ENCODE data around the gene FZD4. TPM values are rescaled to one million over a fixed set of nuclear protein-coding genes. Genes with fewer than 3 reads are reported as not detected.
"Not testable (repeated sequence)": the region's sequence is repeated elsewhere in the genome, so short reads cannot be mapped to it uniquely, and the experiment has no call there.

The FZD4 gene
- polyA plus RNA-seq, 1 donor: 7.2 TPM

- no peak overlapping the region for H3K27ac ChIP-seq (ENCODE audit: low read length)
- H3K4me1 ChIP-seq (ENCODE audit: control insufficient read depth, insufficient read depth, low read length): no peaks in the 10 kb centered on the region
- H3K27me3 ChIP-seq (ENCODE audit: control insufficient read depth, insufficient read depth, low read length): no peaks in the 10 kb centered on the region
- WGBS (ENCODE audit: insufficient coverage, low lambda C conversion rate): no CpG with 5 or more reads among the region's 6 CpGs
- H3K4me3 ChIP-seq (ENCODE audit: low read length): no peak overlapping the region
- peaks cover 10% of the 10 kb centered on the region for H3K9me3 ChIP-seq (ENCODE audit: control insufficient read depth, low read depth, low read length)
- no peak for DNase-seq
- no peaks in the 10 kb centered on the region for H3K36me3 ChIP-seq (ENCODE audit: control insufficient read depth, insufficient read depth, low read length)
Measured at GRCh38 chr11:86977441-86978050, 22.4 kb upstream of the FZD4 start.

GRCh38 chr11:86972734-86973133 is 17.5 kb upstream of the FZD4 start:
- H3K27me3 ChIP-seq (ENCODE audit: control insufficient read depth, insufficient read depth, low read length): no peaks in the 10 kb centered on the region
- peaks cover 17% of the 10 kb centered on the region for H3K9me3 ChIP-seq (ENCODE audit: control insufficient read depth, low read depth, low read length)
- WGBS (ENCODE audit: insufficient coverage, low lambda C conversion rate): 100% methylated on average over 1 of the region's 1 CpG
- H3K36me3 ChIP-seq (ENCODE audit: control insufficient read depth, insufficient read depth, low read length): no peaks in the 10 kb centered on the region
- no peak overlapping the region for H3K27ac ChIP-seq (ENCODE audit: low read length)
- no peak overlapping the region for H3K4me3 ChIP-seq (ENCODE audit: low read length)
- DNase-seq: no peak
- no peaks in the 10 kb centered on the region for H3K4me1 ChIP-seq (ENCODE audit: control insufficient read depth, insufficient read depth, low read length)

DNA sequence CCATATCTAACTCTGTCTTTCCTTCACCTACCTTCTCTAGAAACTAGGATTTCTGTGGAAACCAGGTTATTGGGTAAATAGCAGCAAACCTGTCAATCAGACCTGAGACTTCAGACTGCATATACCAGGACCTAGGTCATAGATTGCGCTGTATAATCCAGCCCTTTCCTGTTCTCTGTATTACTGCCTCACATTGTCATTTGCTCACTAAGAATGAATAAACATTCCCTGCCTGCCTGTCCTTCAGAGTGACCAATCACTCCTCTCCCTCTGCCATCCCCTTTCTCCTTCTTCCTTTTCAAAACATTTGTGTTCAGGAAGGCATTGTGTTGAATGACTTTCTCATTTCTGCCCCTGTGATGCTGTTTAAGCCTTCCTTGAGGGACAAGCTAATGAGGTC is 14.1 kb upstream of the FZD4 start:
- H3K4me3 ChIP-seq (ENCODE audit: low read length): no peak overlapping the region
- no peak for DNase-seq
- H3K27me3 ChIP-seq (ENCODE audit: control insufficient read depth, insufficient read depth, low read length): no peaks in the 10 kb centered on the region
- no peak overlapping the region for H3K27ac ChIP-seq (ENCODE audit: low read length)
- no peaks in the 10 kb centered on the region for H3K4me1 ChIP-seq (ENCODE audit: control insufficient read depth, insufficient read depth, low read length)
- no peaks in the 10 kb centered on the region for H3K36me3 ChIP-seq (ENCODE audit: control insufficient read depth, insufficient read depth, low read length)
- no CpG with 5 or more reads among the region's 1 CpG for WGBS (ENCODE audit: insufficient coverage, low lambda C conversion rate)
- H3K9me3 ChIP-seq (ENCODE audit: control insufficient read depth, low read depth, low read length): peaks cover 17% of the 10 kb centered on the region

DNA sequence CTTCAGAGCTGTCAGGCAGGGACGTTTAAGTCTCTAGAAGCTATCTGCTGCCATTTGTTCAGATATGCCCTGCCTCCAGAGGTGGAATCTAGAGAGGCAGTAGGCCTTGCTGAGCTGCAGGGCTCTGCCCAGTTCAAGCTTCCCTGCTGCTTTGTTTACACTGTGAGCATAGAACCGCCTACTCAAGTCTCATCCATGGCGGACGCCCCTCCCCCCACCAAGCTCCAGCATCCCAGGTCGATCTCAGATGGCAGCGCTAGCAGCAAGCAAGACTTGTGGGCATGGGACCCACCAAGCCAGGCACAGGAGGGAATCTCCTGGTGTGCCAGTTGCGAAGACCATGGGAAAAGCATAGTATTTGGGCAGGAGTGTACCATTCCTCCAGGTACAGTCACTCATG is 12.4 kb upstream of the FZD4 start:
- H3K4me3 ChIP-seq (ENCODE audit: low read length); H3K36me3 ChIP-seq (ENCODE audit: control insufficient read depth, insufficient read depth, low read length); H3K9me3 ChIP-seq (ENCODE audit: control insufficient read depth, low read depth, low read length); H3K27me3 ChIP-seq (ENCODE audit: control insufficient read depth, insufficient read depth, low read length); DNase-seq; H3K4me1 ChIP-seq (ENCODE audit: control insufficient read depth, insufficient read depth, low read length); H3K27ac ChIP-seq (ENCODE audit: low read length): not testable (repeated sequence)
- no CpG with 5 or more reads among the region's 7 CpGs for WGBS (ENCODE audit: insufficient coverage, low lambda C conversion rate)

- Histone ChIP-seq H3K36me3 (ENCODE audit: control insufficient read depth, insufficient read depth, low read length) (no peaks in the 10 kb centered on the region), H3K27ac (ENCODE audit: low read length) (no peak overlapping the region), H3K4me3 (ENCODE audit: low read length) (no peak overlapping the region), H3K27me3 (ENCODE audit: control insufficient read depth, insufficient read depth, low read length) (peaks cover 8% of the 10 kb centered on the region), H3K9me3 (ENCODE audit: control insufficient read depth, low read depth, low read length) (peaks cover 3% of the 10 kb centered on the region), H3K4me1 (ENCODE audit: control insufficient read depth, insufficient read depth, low read length) (peaks cover 10% of the 10 kb centered on the region)
- WGBS (ENCODE audit: insufficient coverage, low lambda C conversion rate): no CpG with 5 or more reads among the region's 4 CpGs
- DNase-seq: no peak
Measured at GRCh38 chr11:86957976-86958646, 2.9 kb upstream of the FZD4 start.

GRCh38 chr11:86956905-86957195 is 1.7 kb upstream of the FZD4 start:
- peaks cover 10% of the 10 kb centered on the region for H3K4me1 ChIP-seq (ENCODE audit: control insufficient read depth, insufficient read depth, low read length)
- H3K36me3 ChIP-seq (ENCODE audit: control insufficient read depth, insufficient read depth, low read length): no peaks in the 10 kb centered on the region
- H3K27ac ChIP-seq (ENCODE audit: low read length): peak overlapping the region; percentile 94
- H3K9me3 ChIP-seq (ENCODE audit: control insufficient read depth, low read depth, low read length): peaks cover 3% of the 10 kb centered on the region
- peaks cover 8% of the 10 kb centered on the region for H3K27me3 ChIP-seq (ENCODE audit: control insufficient read depth, insufficient read depth, low read length)
- no CpG with 5 or more reads among the region's 2 CpGs for WGBS (ENCODE audit: insufficient coverage, low lambda C conversion rate)
- H3K4me3 ChIP-seq (ENCODE audit: low read length): peak overlapping the region; percentile 78
- no peak for DNase-seq

DNA sequence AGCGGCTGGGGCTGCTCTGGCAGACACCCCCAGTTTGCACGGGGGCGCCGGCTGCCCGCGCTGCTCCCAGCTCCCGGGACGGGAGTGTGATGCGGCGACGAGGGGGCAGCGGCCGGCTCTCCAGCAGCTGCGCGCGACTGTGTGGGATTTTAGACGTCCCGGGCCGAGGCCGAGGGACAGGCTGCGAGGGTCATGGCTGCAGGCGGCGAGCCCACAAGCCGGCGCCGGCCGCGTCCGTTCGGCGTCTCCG is 159 bp downstream of the FZD4 start:
- Histone ChIP-seq H3K9me3 (ENCODE audit: control insufficient read depth, low read depth, low read length) (peaks cover 3% of the 10 kb centered on the region), H3K36me3 (ENCODE audit: control insufficient read depth, insufficient read depth, low read length) (no peaks in the 10 kb centered on the region), H3K27me3 (ENCODE audit: control insufficient read depth, insufficient read depth, low read length) (peaks cover 8% of the 10 kb centered on the region), H3K4me1 (ENCODE audit: control insufficient read depth, insufficient read depth, low read length) (peaks cover 10% of the 10 kb centered on the region), H3K27ac (ENCODE audit: low read length) (peak overlapping the region; percentile 24), H3K4me3 (ENCODE audit: low read length) (peak overlapping the region; percentile 57)
- DNase-seq: no peak
- no CpG with 5 or more reads among the region's 32 CpGs for WGBS (ENCODE audit: insufficient coverage, low lambda C conversion rate)

DNA sequence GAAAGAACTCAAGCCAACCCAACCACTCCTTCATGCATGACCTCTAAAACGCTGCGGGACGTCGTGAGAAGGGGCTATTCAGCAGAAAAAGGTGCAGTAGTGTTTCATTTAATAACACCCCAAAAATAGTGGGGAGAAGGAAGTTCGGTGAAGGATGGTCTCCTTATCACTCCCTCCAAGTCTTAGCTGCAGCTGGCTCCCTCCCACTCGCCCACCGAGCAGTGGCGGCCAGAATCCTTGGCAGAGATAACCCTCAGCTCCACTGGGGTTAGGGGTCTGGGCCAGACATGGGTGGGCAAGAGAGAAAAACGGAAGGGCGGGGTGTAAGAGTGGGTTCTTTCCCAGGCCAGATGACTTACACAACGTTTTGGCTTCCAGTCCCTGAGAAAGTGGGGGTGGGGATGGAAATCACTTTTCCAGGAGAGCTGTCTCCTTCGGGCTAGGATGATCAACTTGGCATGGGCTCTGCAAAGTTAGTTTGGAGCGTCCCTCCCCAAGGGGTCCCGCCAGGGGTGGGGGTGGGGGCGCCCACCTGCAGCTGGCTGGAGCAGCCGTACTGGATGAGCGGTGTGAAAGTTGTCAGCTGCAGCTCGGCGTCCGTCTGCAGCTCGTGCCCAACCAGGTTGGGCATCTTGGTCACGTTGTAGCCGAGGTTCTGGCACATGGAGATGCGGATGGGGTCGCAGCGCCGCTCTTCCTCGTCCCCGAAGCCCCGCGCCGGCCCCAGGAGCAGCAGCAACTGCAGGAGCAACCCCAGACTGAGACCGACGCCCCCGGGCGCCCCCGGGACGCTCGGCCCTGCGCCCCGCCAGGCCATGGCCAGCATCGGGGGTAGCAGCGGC is 705 bp downstream of the FZD4 start:
- WGBS (ENCODE audit: insufficient coverage, low lambda C conversion rate): no CpG with 5 or more reads among the region's 43 CpGs
- Histone ChIP-seq H3K9me3 (ENCODE audit: control insufficient read depth, low read depth, low read length) (peaks cover 3% of the 10 kb centered on the region), H3K4me3 (ENCODE audit: low read length) (peak overlapping the region; percentile 57), H3K27ac (ENCODE audit: low read length) (no peak overlapping the region), H3K4me1 (ENCODE audit: control insufficient read depth, insufficient read depth, low read length) (peaks cover 10% of the 10 kb centered on the region), H3K36me3 (ENCODE audit: control insufficient read depth, insufficient read depth, low read length) (no peaks in the 10 kb centered on the region), H3K27me3 (ENCODE audit: control insufficient read depth, insufficient read depth, low read length) (peaks cover 8% of the 10 kb centered on the region)
- DNase-seq: peak in 1 of 2 donors; percentile 52

- peaks cover 10% of the 10 kb centered on the region for H3K4me1 ChIP-seq (ENCODE audit: control insufficient read depth, insufficient read depth, low read length)
- peaks cover 3% of the 10 kb centered on the region for H3K9me3 ChIP-seq (ENCODE audit: control insufficient read depth, low read depth, low read length)
- peaks cover 8% of the 10 kb centered on the region for H3K27me3 ChIP-seq (ENCODE audit: control insufficient read depth, insufficient read depth, low read length)
- H3K36me3 ChIP-seq (ENCODE audit: control insufficient read depth, insufficient read depth, low read length): no peaks in the 10 kb centered on the region
- no peak overlapping the region for H3K4me3 ChIP-seq (ENCODE audit: low read length)
- no peak for DNase-seq
- 100% methylated on average over 1 of the region's 8 CpGs for WGBS (ENCODE audit: insufficient coverage, low lambda C conversion rate)
- H3K27ac ChIP-seq (ENCODE audit: low read length): no peak overlapping the region
Measured at GRCh38 chr11:86952221-86952875, 2.8 kb downstream of the FZD4 start.

GRCh38 chr11:86951706-86952105 is 3.5 kb downstream of the FZD4 start:
- Histone ChIP-seq H3K4me1 (ENCODE audit: control insufficient read depth, insufficient read depth, low read length) (peaks cover 8% of the 10 kb centered on the region), H3K4me3 (ENCODE audit: low read length) (no peak overlapping the region), H3K27me3 (ENCODE audit: control insufficient read depth, insufficient read depth, low read length) (peaks cover 8% of the 10 kb centered on the region), H3K27ac (ENCODE audit: low read length) (no peak overlapping the region), H3K36me3 (ENCODE audit: control insufficient read depth, insufficient read depth, low read length) (no peaks in the 10 kb centered on the region), H3K9me3 (ENCODE audit: control insufficient read depth, low read depth, low read length) (peaks cover 3% of the 10 kb centered on the region)
- WGBS (ENCODE audit: insufficient coverage, low lambda C conversion rate): no CpG with 5 or more reads among the region's 3 CpGs
- DNase-seq: no peak
